Lower leg skin (tissue), 4 donors: ENCODE measurements around the gene RBFOX2. TPM values are rescaled to one million over a fixed set of nuclear protein-coding genes. Genes with fewer than 3 reads are reported as not detected.
"Not testable (repeated sequence)": the region's sequence is repeated elsewhere in the genome, so short reads cannot be mapped to it uniquely, and the experiment has no call there.

ENCODE experiments used
- DNase-seq, 2 donors: peaks; one replicate each; pipeline ENCODE4 v3.0.0-alpha.2; 2019; ENCODE audit warnings: low spot score in 2 of 2
- H3K4me3 ChIP-seq: fragments of 200-600 bp; sonication (generic); 2 replicates; pipeline ENCODE4 v1.5.1; 2017; ENCODE audit warnings: mild to moderate bottlenecking, low read depth; ENCODE audit not compliant: poor library complexity, severe bottlenecking
- POLR2A ChIP-seq, 2 donors: fragments of 450-650 bp; IDR thresholded peaks; one replicate each; pipeline ENCODE4 v1.6.1; 2016 to 2017; ENCODE audit warnings: antibody characterized with exemption in 2 of 2, mild to moderate bottlenecking in 1 of 2, moderate library complexity in 1 of 2
- WGBS, 2 donors: methylation state at CpG; one replicate each; pipeline ENCODE4 v1.1.5; 2018; 5-methylcytosine and 5-hydroxymethylcytosine counted together
- intact Hi-C: fragments of 100-400 bp; cut with DNase I; formaldehyde crosslinking; loops from one replicate; pipeline ENCODE4 v1.15.0; 2023; ENCODE audit warnings: low total_unique reads
- total RNA-seq, 4 donors: library from RNA; depleted of rRNA; stranded (reverse); fragments of >200 nt; gene quantifications; one replicate each; pipeline ENCODE4 v1.1.0, GENCODE V29; 2016
- TF ChIP-seq, protein P1 (sequence below), 3 donors: fragments of 450-650 bp; IDR thresholded peaks; one replicate each; pipeline ENCODE4 v1.5.1; 2016; ENCODE audit warnings: antibody characterized with exemption in 3 of 3, mild to moderate bottlenecking in 3 of 3, moderate library complexity in 2 of 3

The RBFOX2 gene
- total RNA-seq, 4 donors from 2014 or later, result 40.9 to 56.5 (median 51.1) TPM

DNA sequence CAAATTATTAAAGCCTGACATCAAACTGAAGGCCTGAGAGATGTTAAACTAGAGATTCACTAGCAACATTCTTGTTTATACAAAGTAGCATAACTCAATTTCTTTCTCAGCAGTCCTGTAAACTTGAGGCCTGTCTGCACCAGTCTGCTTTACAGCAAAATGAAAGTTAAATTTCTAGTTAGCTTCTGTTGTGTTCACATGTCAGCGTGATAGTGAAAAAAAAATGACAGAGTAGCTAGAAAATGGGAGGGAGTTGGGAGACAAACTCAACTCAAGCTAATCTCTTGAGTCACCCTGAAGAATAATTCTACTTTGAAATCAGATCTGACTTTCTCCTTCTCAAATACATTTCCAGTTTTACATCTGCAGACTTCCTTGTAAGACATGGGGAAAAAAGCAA lies 6.5 kb downstream of the RBFOX2 start:
- H3K4me3 ChIP-seq, result no peak overlapping the region
- 14 to 27% methylated on average over 1 of the region's 1 CpG for WGBS, 2 donors
- intact Hi-C loops, result no loop called here
- TF ChIP-seq, protein P1, sequence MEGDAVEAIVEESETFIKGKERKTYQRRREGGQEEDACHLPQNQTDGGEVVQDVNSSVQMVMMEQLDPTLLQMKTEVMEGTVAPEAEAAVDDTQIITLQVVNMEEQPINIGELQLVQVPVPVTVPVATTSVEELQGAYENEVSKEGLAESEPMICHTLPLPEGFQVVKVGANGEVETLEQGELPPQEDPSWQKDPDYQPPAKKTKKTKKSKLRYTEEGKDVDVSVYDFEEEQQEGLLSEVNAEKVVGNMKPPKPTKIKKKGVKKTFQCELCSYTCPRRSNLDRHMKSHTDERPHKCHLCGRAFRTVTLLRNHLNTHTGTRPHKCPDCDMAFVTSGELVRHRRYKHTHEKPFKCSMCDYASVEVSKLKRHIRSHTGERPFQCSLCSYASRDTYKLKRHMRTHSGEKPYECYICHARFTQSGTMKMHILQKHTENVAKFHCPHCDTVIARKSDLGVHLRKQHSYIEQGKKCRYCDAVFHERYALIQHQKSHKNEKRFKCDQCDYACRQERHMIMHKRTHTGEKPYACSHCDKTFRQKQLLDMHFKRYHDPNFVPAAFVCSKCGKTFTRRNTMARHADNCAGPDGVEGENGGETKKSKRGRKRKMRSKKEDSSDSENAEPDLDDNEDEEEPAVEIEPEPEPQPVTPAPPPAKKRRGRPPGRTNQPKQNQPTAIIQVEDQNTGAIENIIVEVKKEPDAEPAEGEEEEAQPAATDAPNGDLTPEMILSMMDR (IDR thresholded peaks at IDR 0.05), result no peak
- no peak for TF ChIP-seq POLR2A (IDR thresholded peaks at IDR 0.05)
- DNase-seq, result no peak

DNA sequence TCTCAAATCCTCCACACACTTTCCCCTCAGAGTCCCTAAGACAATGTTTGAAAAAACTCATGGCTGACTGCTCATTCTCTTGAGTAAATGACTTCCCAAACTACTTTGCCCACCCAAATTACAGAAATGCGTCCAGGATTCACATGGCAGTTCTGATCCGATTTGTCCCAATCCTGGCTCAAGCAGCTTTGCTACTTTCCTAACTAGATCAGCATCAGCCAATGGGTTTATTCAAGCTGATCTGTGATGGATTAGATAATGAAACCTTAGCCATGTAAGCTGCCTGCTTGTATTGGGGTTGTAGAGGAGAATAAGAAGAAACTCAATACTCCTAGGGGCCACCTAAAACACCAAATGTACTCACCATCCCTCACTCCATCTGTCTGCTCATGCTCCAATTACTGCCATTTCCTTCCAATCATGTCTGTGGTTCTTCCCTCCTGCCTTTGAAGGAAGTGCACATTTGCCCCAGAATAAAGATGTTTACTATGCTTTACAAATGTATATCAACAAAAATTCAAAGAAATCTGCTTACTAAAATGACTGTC lies 6.9 kb downstream of the RBFOX2 start:
- DNase-seq, result no peak
- no peak overlapping the region for H3K4me3 ChIP-seq
- 45 to 57% methylated on average over 2 of the region's 2 CpGs for WGBS, 2 donors
- intact Hi-C loops, result no loop called here
- no peak for TF ChIP-seq POLR2A (IDR thresholded peaks at IDR 0.05)
- TF ChIP-seq, protein P1 (IDR thresholded peaks at IDR 0.05), result no peak

DNA sequence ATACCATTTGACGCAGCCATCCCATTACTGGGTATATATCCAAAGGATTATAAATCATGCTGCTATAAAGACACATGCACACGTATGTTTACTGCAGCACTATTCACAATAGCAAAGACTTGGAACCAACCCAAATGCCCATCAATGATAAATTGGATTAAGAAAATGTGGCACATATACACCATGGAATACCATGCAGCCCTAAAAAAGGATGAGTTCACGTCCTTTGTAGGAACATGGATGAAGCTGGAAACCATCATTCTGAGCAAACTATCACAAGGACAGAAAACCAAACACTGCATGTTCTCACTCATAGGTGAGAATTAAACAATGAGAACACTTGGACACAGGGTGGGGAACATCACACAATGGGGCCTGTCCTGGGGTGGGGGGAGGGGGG lies 7.8 kb downstream of the RBFOX2 start:
- DNase-seq, intact Hi-C loops, H3K4me3 ChIP-seq: not testable (repeated sequence)
- WGBS, 2 donors, result 92 to 98% methylated on average over 3 of the region's 3 CpGs

- TF ChIP-seq, protein P1 (IDR thresholded peaks at IDR 0.05), result no peak
- no peak for TF ChIP-seq POLR2A (IDR thresholded peaks at IDR 0.05)
- intact Hi-C loops, result no loop called here
- DNase-seq, result no peak
- 61 to 68% methylated on average over 3 of the region's 3 CpGs for WGBS, 2 donors
- H3K4me3 ChIP-seq, result no peak overlapping the region
Observed at GRCh38 chr22:36017651-36018091, 11.0 kb downstream of the RBFOX2 start.

DNA sequence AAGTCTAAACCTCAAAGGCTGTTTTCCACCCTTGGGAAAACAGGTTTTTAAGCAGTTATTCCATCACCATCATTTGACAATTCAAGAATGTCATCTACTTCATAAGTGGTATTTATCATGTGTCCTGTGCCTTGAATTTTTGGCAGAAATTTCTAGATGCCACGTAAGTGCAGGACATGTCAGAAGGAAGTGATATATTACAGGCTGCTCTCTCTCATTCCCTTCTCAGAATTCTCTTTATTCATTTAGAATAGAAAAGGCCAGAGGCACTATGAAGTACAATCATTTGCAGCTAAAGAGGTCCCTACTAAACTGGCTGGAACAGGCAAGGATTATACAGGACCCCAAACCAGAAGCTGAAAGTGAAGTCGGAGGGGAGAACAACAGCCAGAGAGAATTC lies 11.9 kb downstream of the RBFOX2 start:
- intact Hi-C loops, result no loop called here
- H3K4me3 ChIP-seq, result no peak overlapping the region
- 36 to 49% methylated on average over 2 of the region's 2 CpGs for WGBS, 2 donors
- no peak for DNase-seq
- TF ChIP-seq, protein P1 (IDR thresholded peaks at IDR 0.05), result no peak
- TF ChIP-seq POLR2A (IDR thresholded peaks at IDR 0.05), result no peak

DNA sequence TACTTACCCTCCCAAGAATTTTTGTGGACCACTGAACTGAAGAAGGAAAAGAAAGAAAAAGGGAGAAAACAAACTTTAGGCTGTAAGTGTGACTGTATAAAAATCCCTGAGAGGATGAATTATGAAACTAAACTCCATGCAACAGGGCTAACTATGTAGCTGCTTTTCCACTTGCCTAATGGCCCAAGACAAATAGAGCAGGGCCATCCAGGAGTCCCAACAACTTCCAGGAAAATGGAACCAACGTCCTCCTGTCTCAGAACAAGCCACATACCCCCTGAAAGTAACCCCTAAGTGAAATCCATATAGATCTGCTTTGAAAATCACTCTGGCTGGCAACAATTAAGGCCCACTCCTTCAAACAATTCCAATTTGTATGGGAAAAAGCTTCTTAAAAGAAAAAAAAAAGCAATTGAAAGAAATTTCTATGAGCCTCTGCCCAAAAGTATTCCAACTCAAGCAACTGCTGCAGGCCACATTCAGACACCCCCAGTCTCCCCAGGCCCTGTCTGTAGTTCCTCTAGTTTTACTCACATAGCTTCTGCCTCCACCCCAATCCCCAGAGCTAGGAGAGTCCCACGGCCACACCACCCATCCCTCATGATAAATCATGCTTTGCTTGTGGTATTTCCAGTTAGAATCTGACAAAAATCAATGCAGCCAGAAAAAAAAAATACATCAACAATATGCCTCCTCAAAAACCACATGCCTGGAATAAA lies 12.7 kb downstream of the RBFOX2 start:
- TF ChIP-seq POLR2A (IDR thresholded peaks at IDR 0.05), result no peak
- TF ChIP-seq, protein P1 (IDR thresholded peaks at IDR 0.05), result no peak
- intact Hi-C loops, result no loop called here
- DNase-seq, result no peak
- H3K4me3 ChIP-seq, result no peak overlapping the region
- 43 to 47% methylated on average over 2 of the region's 2 CpGs for WGBS, 2 donors
